ENCODE results near the gene PNPT1.
"Not testable (repeated sequence)": the region's sequence is repeated elsewhere in the genome, so short reads cannot be mapped to it uniquely, and the experiment has no call there.

The PNPT1 gene

GRCh38 chr2:55721596-55722215, 28.1 kb upstream of the PNPT1 start:
- H3K4me3 ChIP-seq (ENCODE audit: low read depth, low read length): no peak overlapping the region
- TF ChIP-seq, protein P1, sequence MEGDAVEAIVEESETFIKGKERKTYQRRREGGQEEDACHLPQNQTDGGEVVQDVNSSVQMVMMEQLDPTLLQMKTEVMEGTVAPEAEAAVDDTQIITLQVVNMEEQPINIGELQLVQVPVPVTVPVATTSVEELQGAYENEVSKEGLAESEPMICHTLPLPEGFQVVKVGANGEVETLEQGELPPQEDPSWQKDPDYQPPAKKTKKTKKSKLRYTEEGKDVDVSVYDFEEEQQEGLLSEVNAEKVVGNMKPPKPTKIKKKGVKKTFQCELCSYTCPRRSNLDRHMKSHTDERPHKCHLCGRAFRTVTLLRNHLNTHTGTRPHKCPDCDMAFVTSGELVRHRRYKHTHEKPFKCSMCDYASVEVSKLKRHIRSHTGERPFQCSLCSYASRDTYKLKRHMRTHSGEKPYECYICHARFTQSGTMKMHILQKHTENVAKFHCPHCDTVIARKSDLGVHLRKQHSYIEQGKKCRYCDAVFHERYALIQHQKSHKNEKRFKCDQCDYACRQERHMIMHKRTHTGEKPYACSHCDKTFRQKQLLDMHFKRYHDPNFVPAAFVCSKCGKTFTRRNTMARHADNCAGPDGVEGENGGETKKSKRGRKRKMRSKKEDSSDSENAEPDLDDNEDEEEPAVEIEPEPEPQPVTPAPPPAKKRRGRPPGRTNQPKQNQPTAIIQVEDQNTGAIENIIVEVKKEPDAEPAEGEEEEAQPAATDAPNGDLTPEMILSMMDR (IDR thresholded peaks at IDR 0.05; ENCODE audit: borderline replicate concordance, insufficient read depth, low read depth, low read length): no peak

GRCh38 chr2:55720417-55720816, 26.8 kb upstream of the PNPT1 start:
- H3K4me3 ChIP-seq (ENCODE audit: low read depth, low read length): no peak overlapping the region
- TF ChIP-seq, protein P1 (IDR thresholded peaks at IDR 0.05; ENCODE audit: borderline replicate concordance, insufficient read depth, low read depth, low read length): no peak

DNA sequence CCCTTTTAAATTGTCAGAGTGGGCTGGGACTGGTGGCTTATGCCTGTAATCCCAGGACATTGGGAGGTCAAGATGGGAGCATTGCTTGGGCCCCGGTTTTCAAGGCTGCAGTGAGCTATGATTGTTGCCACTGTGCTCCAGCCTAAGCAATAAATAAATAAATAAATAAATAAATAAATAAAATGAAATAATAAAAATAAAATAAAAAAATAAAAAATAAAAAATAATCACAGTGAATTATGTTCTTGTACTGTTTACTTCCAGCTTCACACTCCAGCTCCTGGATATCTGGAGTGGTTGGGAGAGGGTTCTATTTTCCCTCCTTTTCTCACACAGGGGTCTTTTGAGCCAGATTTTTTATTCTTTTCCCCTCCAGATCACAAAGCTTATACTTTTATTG, 26.2 kb upstream of the PNPT1 start:
- TF ChIP-seq, protein P1 (IDR thresholded peaks at IDR 0.05; ENCODE audit: borderline replicate concordance, insufficient read depth, low read depth, low read length): no peak

GRCh38 chr2:55718165-55719008, 24.7 kb upstream of the PNPT1 start:
- no peak overlapping the region for H3K4me3 ChIP-seq (ENCODE audit: low read depth, low read length)
- TF ChIP-seq, protein P1 (IDR thresholded peaks at IDR 0.05; ENCODE audit: borderline replicate concordance, insufficient read depth, low read depth, low read length): peak; percentile 62

More for the DNA sequence above, 26.2 kb upstream of the PNPT1 start:
- H3K4me3 ChIP-seq (ENCODE audit: low read depth, low read length): no peak overlapping the region

GRCh38 chr2:55715626-55716025, 22.0 kb upstream of the PNPT1 start:
- TF ChIP-seq, protein P1 (IDR thresholded peaks at IDR 0.05; ENCODE audit: borderline replicate concordance, insufficient read depth, low read depth, low read length): no peak
- no peak overlapping the region for H3K4me3 ChIP-seq (ENCODE audit: low read depth, low read length)

- H3K4me3 ChIP-seq (ENCODE audit: low read depth, low read length): not testable (repeated sequence)
Observed at GRCh38 chr2:55715178-55715577, 21.5 kb upstream of the PNPT1 start.

DNA sequence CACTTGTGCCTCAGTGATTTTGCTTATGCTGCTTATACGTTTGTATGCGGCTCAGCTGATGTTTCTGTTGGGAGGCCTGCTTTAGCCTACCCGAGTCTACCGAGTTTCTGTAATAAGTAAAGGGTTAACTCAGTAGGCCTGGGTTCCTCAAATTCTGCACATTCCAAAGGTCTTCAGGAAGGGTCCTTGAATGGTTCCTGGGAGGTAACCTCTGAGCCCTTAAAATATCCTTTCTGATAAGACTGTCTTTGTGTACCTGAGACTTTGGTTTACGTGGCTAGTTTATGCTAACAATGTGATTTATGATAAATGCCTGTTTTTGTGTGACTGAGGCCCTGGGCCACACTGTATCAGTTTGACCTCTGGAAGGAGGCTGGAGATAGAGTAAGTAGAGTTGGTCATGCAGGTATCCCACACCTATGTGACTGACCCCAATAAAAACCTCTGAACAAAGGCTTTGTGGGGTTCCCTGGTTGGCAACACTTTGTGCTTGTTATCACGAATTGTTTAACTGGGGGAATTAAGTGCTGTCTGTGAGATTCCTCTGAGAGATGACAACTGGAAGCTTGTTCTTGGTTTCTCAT, 18.9 kb upstream of the PNPT1 start:
- H3K4me3 ChIP-seq (ENCODE audit: low read depth, low read length): no peak overlapping the region
- TF ChIP-seq, protein P1 (IDR thresholded peaks at IDR 0.05; ENCODE audit: borderline replicate concordance, insufficient read depth, low read depth, low read length): no peak
